ENCODE measurements around the gene MEIOSIN. TPM values are rescaled to one million over a fixed set of nuclear protein-coding genes. Genes with fewer than 3 reads are reported as not detected.

Gene MEIOSIN
- total RNA-seq, 1 experiment from 2014 or later, result not detected

DNA sequence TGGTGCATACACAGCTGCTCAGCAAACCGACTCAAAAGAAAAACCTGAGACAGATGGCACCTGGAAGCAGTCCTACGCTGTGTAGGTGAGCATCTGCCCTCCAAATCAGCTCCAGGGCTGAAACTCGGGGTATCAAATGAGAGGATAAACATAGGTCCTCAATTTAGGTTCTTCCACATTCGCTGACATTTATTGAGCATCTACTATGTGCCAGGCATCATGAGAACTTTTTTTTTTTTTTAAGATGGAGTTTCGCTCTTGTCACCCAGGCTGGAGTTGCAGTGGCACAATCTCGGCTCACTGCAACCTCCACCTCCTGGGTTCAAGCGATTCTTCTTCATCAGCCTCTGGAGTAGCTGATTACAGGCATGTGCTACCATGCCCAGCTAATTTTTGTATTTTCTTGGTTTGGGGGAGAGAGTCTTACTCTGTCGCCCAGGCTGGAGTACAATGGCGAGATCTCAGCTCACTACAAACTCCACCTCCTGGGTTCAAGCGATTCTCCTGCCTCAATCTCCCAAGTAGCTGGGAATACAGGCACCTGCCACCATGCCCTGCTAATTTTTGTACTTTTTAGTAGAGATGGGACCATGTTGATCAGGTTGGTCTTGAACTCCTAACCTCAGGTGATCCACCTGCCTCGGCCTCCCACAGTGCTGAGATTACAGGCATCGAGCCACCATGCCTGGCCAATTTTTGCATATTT, 27.4 kb upstream of the MEIOSIN start:
- ChIA-PET CTCF (no interaction called here), POLR2A (ENCODE audit: unreplicated experiment) (no interaction called here)
- DNase-seq, result no peak
- intact Hi-C loops (cut with micrococcal nuclease; ENCODE audit: unreplicated experiment), result no loop called here
- Histone ChIP-seq H3K4me1 (replicated peaks; ENCODE audit: insufficient read depth) (no peaks in the 10 kb centered on the region), H3K27ac (no peak overlapping the region), H3K4me2 (no peak overlapping the region), H3K36me3 (ENCODE audit: low read depth) (no peaks in the 10 kb centered on the region; the same call in 1 of the 2 replicates), H2AFZ (no peak overlapping the region), H3K9me2 (ENCODE audit: insufficient read depth) (no peaks in the 10 kb centered on the region), H3F3A (ENCODE audit: insufficient read depth, low read depth) (peaks cover 66% of the 10 kb centered on the region), H3K79me2 (ENCODE audit: low read depth) (peaks cover 7% of the 10 kb centered on the region; the same call in 1 of the 2 replicates), H3K9me3 (ENCODE audit: insufficient read depth, low read depth) (no peaks in the 10 kb centered on the region), H4K20me1 (ENCODE audit: insufficient read depth) (peaks cover 6% of the 10 kb centered on the region; the same call in 1 of the 2 replicates), H3K27me3 (ENCODE audit: insufficient read depth, low read depth) (no peaks in the 10 kb centered on the region), H3K4me3 (no peak overlapping the region)
- TF ChIP-seq CTCF (conservative IDR thresholded peaks at IDR 0.05), result no peak
- no peak for TF ChIP-seq EZH2 (IDR thresholded peaks at IDR 0.05; ENCODE audit: low read depth)
- BruUV-seq (replicated peaks), result no TSS peak

DNA sequence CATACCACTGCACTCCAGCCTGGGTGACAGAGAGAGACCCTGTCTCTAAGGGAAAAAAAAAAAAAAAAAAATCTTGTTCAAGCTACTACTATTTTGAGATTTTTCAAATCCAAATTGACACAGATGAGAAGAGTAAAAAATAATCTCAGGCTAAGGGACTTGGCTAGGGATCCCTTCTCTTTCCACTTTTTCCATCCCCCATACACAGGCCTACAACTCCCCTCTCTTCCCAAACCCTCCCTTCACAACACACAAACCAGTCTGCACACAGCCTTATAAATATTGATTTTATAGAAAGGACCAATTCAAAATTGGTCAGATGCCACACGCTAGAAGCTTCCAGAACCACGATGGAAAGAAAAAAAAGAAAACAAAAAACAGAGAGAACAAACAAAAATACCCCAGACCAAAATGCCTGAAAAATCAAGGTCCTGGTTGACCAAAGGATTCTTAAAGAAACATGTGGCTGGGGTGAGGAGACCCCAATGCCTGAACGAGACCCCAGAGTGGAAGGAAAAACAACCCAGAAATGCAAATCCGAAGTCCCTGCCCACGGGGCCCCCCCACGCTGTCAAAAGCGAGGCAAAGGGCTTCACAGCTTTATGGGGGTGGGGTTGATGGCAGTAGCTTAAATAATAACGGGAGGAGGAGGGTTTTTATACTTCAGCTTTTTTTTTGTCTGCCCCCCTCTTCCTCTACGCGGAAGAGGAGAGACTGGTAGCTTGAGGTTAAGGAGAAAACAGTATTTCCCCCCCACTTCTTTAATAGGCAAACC, 22.7 kb upstream of the MEIOSIN start:
- DNase-seq, result no peak
- no peak overlapping the region for H3K4me2 ChIP-seq
- H4K20me1 ChIP-seq (ENCODE audit: insufficient read depth), result peaks cover 15% of the 10 kb centered on the region
- no peaks in the 10 kb centered on the region for H3K27me3 ChIP-seq (ENCODE audit: insufficient read depth, low read depth)
- POLR2A ChIA-PET (ENCODE audit: unreplicated experiment), result no interaction called here
- no peaks in the 10 kb centered on the region for H3K9me3 ChIP-seq (ENCODE audit: insufficient read depth, low read depth)
- intact Hi-C loops (cut with micrococcal nuclease; ENCODE audit: unreplicated experiment), result no loop called here
- peaks cover 44% of the 10 kb centered on the region for H3F3A ChIP-seq (ENCODE audit: insufficient read depth, low read depth)
- no peak overlapping the region for H3K4me3 ChIP-seq
- no peaks in the 10 kb centered on the region for H3K36me3 ChIP-seq (ENCODE audit: low read depth)
- no peaks in the 10 kb centered on the region for H3K4me1 ChIP-seq (replicated peaks; ENCODE audit: insufficient read depth)
- CTCF ChIA-PET, result interaction anchor here (0.6 kb wide), 2 partner anchors 19 to 306 kb away, joined by 4 to 6 read pairs; no protein-coding TSS in a partner anchor
- no peaks in the 10 kb centered on the region for H3K9me2 ChIP-seq (ENCODE audit: insufficient read depth)
- H3K27ac ChIP-seq, result no peak overlapping the region
- no peak overlapping the region for H2AFZ ChIP-seq
- no TSS peak for BruUV-seq (replicated peaks)
- TF ChIP-seq CTCF (conservative IDR thresholded peaks at IDR 0.05) (no peak), EZH2 (IDR thresholded peaks at IDR 0.05; ENCODE audit: low read depth) (no peak)
- peaks cover 54% of the 10 kb centered on the region for H3K79me2 ChIP-seq (ENCODE audit: low read depth)

DNA sequence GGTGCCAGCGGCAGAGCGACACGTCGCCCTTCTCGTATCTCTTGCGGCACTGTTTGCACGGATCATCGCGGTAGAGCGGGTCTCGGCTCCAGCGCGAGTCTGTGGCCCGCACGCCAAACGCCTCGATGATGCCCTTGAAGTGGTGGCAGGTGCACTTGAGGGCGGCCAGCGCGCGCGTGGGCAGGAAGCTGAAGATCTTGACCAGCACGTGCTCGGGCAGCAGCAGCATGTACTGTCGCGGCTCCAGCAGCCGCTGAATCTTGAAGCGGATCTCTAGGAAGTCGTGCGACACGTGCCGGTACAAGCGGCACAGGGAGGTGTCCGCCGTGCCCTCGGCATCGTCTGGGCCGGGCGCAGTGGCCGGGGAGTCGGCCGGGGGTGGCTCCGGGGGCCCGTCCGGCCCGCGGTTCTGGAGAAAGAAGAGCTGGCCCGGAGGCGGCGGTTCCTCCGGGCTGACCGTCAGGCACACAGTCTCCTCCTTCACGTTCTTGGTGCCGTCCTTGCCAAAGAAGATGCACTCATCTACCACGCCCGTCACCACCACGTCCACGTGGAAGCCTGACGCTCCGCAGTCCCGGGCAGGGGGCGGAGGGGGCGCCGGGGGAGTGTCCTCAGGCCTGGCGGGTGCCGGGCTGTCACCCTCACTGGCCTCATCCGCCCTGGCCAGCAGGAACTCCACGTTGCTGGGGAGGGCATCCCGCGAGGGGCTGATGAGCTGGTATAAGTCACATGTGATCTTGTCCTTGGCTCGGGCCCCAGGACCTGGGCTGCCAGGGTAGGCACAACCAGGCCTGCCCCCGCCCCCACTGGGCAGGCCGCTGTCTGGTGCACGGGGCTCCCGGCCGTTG, 21.2 kb upstream of the MEIOSIN start:
- peaks cover 9% of the 10 kb centered on the region for H3K4me1 ChIP-seq (replicated peaks; ENCODE audit: insufficient read depth)
- intact Hi-C loops (cut with micrococcal nuclease; ENCODE audit: unreplicated experiment), result no loop called here
- H3K27ac ChIP-seq, result no peak overlapping the region
- CTCF ChIA-PET, result no interaction called here
- DNase-seq, result no peak
- TF ChIP-seq CTCF (conservative IDR thresholded peaks at IDR 0.05) (no peak), EZH2 (IDR thresholded peaks at IDR 0.05; ENCODE audit: low read depth) (no peak)
- H2AFZ ChIP-seq, result no peak overlapping the region
- peaks cover 69% of the 10 kb centered on the region for H3K79me2 ChIP-seq (ENCODE audit: low read depth)
- no peak overlapping the region for H3K4me3 ChIP-seq
- H3K27me3 ChIP-seq (ENCODE audit: insufficient read depth, low read depth), result no peaks in the 10 kb centered on the region
- POLR2A ChIA-PET (ENCODE audit: unreplicated experiment), result interaction anchor here (0.7 kb wide), 1 partner anchor 28 kb away, joined by 3 read pairs; no protein-coding TSS in a partner anchor
- no peak overlapping the region for H3K4me2 ChIP-seq
- no TSS peak for BruUV-seq (replicated peaks)
- no peaks in the 10 kb centered on the region for H3K9me3 ChIP-seq (ENCODE audit: insufficient read depth, low read depth)
- peaks cover 31% of the 10 kb centered on the region for H3F3A ChIP-seq (ENCODE audit: insufficient read depth, low read depth)
- no peaks in the 10 kb centered on the region for H3K36me3 ChIP-seq (ENCODE audit: low read depth)
- H3K9me2 ChIP-seq (ENCODE audit: insufficient read depth), result no peaks in the 10 kb centered on the region
- peaks cover 15% of the 10 kb centered on the region for H4K20me1 ChIP-seq (ENCODE audit: insufficient read depth)

Data from PC-9 (cell line).